ENCODE data around the gene NEMF.
"Not testable (repeated sequence)": the region's sequence is repeated elsewhere in the genome, so short reads cannot be mapped to it uniquely, and the experiment has no call there.

The NEMF gene

DNA sequence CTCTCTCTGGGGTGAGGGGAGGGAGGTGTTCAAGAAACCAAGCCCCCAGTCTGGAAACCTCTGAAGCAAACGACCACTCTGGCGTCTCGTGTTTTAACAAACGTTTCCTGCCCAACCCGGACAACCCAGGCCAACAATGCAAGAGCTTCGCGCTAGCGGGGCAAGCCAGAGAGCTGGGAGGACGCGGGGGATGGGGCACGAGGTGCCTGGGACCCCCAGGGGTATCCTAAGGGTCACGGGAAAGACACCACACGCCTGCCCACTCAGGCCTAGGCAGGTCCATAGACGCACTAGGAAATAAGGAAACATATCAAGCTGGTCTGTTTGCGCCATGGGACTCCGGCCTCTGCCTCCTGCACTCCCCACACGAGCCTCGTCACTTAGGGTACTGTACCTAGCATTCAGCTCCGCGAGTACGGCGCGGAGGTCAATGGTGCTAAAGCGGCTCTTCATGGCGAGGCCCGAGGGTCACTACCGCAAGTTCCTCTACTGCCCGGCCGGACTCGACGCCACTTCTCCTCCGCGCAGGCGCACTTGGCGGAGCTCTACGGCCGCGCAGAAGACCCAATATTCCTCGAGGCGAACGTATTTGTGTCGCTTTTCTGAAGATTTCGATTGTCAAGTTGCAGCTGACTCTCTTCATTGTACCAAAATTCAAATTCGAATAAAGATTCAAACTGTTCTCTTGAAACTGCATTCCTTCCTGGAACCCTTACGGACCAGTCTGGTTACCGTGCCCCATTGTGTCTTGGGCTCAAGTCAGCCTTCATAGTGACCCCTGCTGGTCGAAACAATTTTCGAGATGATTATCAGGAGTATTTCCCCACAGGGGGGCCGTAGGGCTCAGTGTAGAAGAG is at the start of gene NEMF:
NEMF (minus strand) TSS at position 488 of the 857 bp plus-strand sequence; CDS start at position 453, 35 bp downstream.
- DNase-seq: peak; percentile 73

- no peak for DNase-seq
These were observed 48.4 kb upstream of the NEMF start for GRCh38 chr14:49900973-49901372.

GRCh38 chr14:49898485-49898884 is 45.9 kb upstream of the NEMF start:
- no peak for DNase-seq

DNA sequence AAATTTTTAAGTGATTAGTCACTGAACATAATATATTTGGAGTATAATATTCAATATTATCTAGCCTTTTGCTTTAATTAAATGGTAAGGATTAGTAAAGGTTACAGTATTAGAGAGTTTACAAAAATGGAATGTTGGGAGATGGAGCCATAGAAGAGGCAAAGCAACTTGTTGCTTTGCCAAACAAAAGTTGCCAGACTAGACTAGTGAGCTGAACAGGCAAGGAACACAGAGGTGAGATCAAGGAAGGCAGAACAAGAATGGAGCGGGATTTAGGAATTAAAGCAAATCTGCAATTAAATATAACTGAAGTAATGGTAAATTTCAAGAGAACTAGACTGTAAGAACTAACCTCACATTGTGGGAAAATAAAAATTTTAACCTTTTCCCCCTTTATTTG is 45.4 kb upstream of the NEMF start:
- no peak for DNase-seq

GRCh38 chr14:49897414-49897813 is 44.8 kb upstream of the NEMF start:
- DNase-seq: no peak

- DNase-seq: no peak
These were observed 44.4 kb upstream of the NEMF start for GRCh38 chr14:49896966-49897365.

DNA sequence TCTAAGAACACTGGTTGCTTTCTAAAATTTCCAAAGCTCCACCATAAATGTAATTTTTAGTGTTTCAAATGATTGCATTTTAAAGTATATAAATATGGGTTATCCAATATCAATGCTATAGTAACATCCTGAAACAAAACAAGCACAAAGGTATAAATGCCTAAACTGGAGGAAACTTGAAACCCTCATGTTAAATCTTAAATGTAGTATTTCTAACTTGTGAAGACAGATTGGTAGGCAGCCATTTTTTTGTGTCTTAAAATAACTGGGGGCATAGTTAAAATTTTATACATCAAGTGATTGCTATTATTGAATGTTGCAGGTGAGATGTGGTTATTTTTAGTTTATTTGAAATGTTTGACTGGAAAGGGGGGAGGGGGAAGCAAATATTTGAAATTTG is 43.7 kb upstream of the NEMF start:
- not testable (repeated sequence) for DNase-seq

DNA sequence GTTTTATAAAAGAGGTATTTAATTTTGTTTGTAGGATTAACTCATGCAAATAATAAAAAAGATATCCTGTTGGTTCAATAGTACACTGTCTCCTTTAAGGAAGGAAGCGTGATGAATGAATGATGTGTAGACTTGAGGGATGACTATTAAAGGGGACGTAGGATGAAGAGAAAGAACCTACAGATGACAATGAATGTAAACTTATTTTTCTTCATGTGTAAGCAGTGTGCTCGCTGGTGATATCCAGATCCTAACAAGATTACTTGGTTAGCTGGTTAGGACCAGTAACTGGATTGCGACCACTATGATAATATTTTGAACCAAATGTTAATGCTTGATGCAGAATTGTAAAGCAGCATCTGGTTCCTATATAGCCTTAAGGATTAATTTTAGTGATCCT is 42.9 kb upstream of the NEMF start:
- DNase-seq: no peak

DNA sequence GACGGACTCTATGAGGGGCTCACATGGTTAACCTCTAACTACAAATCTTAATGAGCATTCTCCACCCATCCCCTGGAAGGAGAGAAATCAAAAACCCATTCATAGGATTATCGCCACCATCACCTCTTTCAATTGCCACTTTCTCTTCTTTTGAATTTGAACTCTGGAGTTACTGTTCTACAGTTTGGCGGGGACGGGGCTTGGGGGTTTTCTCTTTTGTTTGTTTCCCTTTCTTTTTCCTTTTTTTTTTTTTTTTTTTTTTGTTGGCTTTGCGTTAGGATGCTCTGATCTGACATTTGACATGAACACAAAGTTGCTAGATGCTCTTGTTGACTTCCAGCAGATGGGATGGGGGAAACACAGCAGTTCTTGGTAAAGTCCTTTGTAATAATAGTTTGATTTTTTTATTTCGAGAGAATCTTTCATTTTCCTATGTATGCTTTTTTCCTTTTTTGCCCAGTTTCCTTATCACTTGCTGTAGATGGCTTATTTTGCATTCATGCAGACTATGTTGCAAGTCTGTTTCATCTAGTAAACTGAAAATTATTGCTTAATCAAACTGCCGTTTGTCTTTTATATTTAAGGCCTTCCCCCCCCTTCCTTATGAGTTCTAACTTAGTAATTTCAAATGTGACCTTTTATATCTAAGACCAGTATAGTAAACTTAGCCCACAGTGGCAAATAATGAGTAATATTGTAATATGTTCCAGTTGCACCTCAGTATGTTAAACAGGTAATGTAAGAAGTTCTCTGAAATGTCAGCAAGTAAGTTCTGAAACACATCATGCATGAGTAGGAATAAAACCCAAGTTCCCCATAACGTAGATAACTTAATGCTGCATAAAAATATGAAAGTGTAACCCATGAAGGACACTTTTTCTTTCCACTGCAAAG is 41.9 kb upstream of the NEMF start:
- not testable (repeated sequence) for DNase-seq

- peak; percentile 72 for DNase-seq
These were observed 41.0 kb upstream of the NEMF start for GRCh38 chr14:49893309-49894213.

- DNase-seq: peak; percentile 96
These were observed 40.2 kb upstream of the NEMF start, which contains the start of gene ARF6 for GRCh38 chr14:49892636-49893308. Gene ARF6, plus strand, starts transcription at chr14:49893082. Its CDS starts 655 bp downstream, at chr14:49893737.

DNA sequence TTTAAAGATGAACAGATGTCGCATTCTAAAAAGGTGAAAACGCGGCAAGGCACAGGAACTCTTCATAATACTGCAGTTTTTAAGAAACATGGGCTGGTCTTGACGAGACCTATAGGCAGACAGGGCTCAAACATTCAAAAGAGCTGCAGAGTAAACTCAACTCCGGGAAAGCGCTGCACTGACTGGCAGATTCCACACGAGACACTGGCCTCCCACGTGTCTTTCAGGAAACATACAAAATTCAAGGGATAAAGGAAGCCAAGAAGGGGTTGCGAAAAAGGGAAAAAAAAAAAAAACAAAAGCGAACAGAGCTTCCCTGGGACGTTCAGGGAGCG is 39.7 kb upstream of the NEMF start:
- DNase-seq: peak; percentile 43

DNA sequence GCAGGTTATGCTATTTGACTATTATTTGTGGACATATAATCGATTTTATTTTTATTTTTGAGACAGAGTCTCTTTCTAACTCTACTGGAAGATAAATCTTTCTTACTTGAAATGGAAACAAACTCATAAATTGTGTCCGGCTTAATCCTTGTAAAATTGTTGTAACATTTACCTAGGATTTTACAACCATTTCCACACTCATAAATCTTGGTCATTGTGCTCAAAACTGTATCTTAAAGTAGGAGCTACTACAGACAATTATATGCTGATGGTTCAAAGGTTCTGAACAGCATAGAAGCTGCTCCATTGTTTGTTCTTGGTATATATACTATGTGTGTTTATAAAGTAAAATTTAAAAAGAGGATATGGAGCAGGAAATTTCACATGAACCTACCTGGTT is 35.7 kb upstream of the NEMF start:
- DNase-seq: no peak

- DNase-seq: no peak
These were observed 33.9 kb upstream of the NEMF start for GRCh38 chr14:49886523-49886922.

- DNase-seq: no peak
These were observed 30.5 kb upstream of the NEMF start for GRCh38 chr14:49882826-49883694.

DNA sequence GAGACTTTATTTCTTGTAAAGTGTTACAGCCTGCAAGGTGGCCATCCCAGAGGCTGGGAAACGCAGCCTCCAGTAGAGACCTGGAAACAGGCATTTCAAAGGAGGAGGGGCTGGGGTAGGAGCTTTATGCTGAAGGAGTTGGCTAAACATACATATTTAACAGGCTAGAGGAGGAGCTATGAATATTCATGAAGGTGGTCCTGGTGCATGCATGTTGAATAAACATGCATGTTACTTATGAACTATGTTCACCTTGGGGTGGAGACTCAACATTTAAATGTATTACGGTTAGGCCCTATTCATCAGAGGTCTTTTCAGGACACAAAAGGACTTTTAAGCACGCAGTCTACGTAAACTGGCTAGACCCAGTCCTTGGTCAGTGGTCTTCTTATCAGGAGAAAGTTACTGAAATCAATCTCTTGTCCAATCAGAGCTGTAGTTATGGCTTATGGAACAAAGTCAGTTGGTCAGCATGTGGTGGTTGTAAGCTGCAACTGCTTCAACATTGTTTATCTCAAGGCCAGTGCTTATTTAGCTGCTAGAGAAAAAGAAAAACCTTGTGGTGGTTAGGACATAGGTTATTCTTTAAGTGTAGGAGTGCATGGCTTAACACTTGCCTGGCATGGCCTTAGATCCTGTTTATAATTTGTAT is 28.9 kb upstream of the NEMF start:
- no peak for DNase-seq

GRCh38 chr14:49880267-49881064 is 27.9 kb upstream of the NEMF start:
- no peak for DNase-seq

- peak; percentile 45 for DNase-seq
These were observed 27.1 kb upstream of the NEMF start for GRCh38 chr14:49879646-49880204.

GRCh38 chr14:49876563-49877127 is 24.1 kb upstream of the NEMF start:
- DNase-seq: no peak

Data from activated CD8-positive, alpha-beta memory T cell treated with anti-CD3 and anti-CD28 coated beads, Interleukin-2, amount 50 U/mL, for 4 hours (primary cell).